Skeletal muscle satellite cell (primary cell): ENCODE measurements around the gene TGFB1I1.
"Not testable (repeated sequence)": the region's sequence is repeated elsewhere in the genome, so short reads cannot be mapped to it uniquely, and the experiment has no call there.

Source experiments
- H3K27me3 ChIP-seq: 2 replicates; pipeline ENCODE4 v1.7.0; 2013; ENCODE audit warnings: low read length; ENCODE audit not compliant: control insufficient read depth, insufficient read depth
- H3K36me3 ChIP-seq: 2 replicates; pipeline ENCODE4 v1.7.0; 2013; ENCODE audit warnings: mild to moderate bottlenecking, control low read depth, low read length; ENCODE audit not compliant: insufficient read depth
- H3K4me1 ChIP-seq: 2 replicates; pipeline ENCODE4 v1.7.0; 2013; ENCODE audit warnings: low read length; ENCODE audit not compliant: control insufficient read depth, insufficient read depth
- H3K4me2 ChIP-seq: 2 replicates; pipeline ENCODE4 v1.7.0; 2013; ENCODE audit warnings: mild to moderate bottlenecking, low read length
- H3K4me3 ChIP-seq: 2 replicates; pipeline ENCODE4 v1.7.0; 2013; ENCODE audit warnings: low read length
- H3K9ac ChIP-seq: 2 replicates; pipeline ENCODE4 v1.7.0; 2013; ENCODE audit warnings: mild to moderate bottlenecking, low read depth, low read length, moderate library complexity
- H3K9me3 ChIP-seq: replicated peaks from 2 replicates; pipeline ENCODE4 v1.7.0; 2013; ENCODE audit warnings: mild to moderate bottlenecking, control low read depth, low read length

The TGFB1I1 gene

GRCh38 chr16:31436221-31437045, 35.5 kb upstream of the TGFB1I1 start:
- no peak overlapping the region for H3K4me3 ChIP-seq
- H3K9ac ChIP-seq = no peak overlapping the region
- no peaks in the 10 kb centered on the region for H3K36me3 ChIP-seq
- no peak overlapping the region for H3K4me2 ChIP-seq
- H3K27me3 ChIP-seq = no peaks in the 10 kb centered on the region
- no peaks in the 10 kb centered on the region for H3K9me3 ChIP-seq
- H3K4me1 ChIP-seq = no peaks in the 10 kb centered on the region

GRCh38 chr16:31438414-31438813, 33.5 kb upstream of the TGFB1I1 start:
- H3K36me3 ChIP-seq = no peaks in the 10 kb centered on the region
- no peaks in the 10 kb centered on the region for H3K4me1 ChIP-seq
- no peak overlapping the region for H3K4me3 ChIP-seq
- H3K9me3 ChIP-seq = no peaks in the 10 kb centered on the region
- no peaks in the 10 kb centered on the region for H3K27me3 ChIP-seq
- no peak overlapping the region for H3K4me2 ChIP-seq
- no peak overlapping the region for H3K9ac ChIP-seq

- not testable (repeated sequence) for H3K9me3 ChIP-seq, H3K4me3 ChIP-seq, H3K4me1 ChIP-seq, H3K9ac ChIP-seq, H3K36me3 ChIP-seq, H3K4me2 ChIP-seq, H3K27me3 ChIP-seq
Observed at GRCh38 chr16:31439023-31439422, 32.9 kb upstream of the TGFB1I1 start.

GRCh38 chr16:31439519-31439918, 32.4 kb upstream of the TGFB1I1 start:
- H3K9ac ChIP-seq = no peak overlapping the region
- H3K9me3 ChIP-seq = no peaks in the 10 kb centered on the region
- H3K4me1 ChIP-seq = no peaks in the 10 kb centered on the region
- no peaks in the 10 kb centered on the region for H3K36me3 ChIP-seq
- H3K4me3 ChIP-seq = no peak overlapping the region
- no peaks in the 10 kb centered on the region for H3K27me3 ChIP-seq
- no peak overlapping the region for H3K4me2 ChIP-seq

- Histone ChIP-seq H3K27me3 (no peaks in the 10 kb centered on the region), H3K36me3 (no peaks in the 10 kb centered on the region), H3K4me2 (no peak overlapping the region), H3K9ac (no peak overlapping the region), H3K4me3 (no peak overlapping the region), H3K4me1 (no peaks in the 10 kb centered on the region), H3K9me3 (no peaks in the 10 kb centered on the region)
Observed at GRCh38 chr16:31440516-31441184, 31.3 kb upstream of the TGFB1I1 start.

GRCh38 chr16:31441956-31442355, 30.0 kb upstream of the TGFB1I1 start:
- peak overlapping the region; percentile 76 for H3K4me3 ChIP-seq
- H3K9ac ChIP-seq = peak overlapping the region; percentile 87
- no peaks in the 10 kb centered on the region for H3K9me3 ChIP-seq
- no peaks in the 10 kb centered on the region for H3K27me3 ChIP-seq
- H3K4me2 ChIP-seq = no peak overlapping the region
- no peaks in the 10 kb centered on the region for H3K36me3 ChIP-seq
- no peaks in the 10 kb centered on the region for H3K4me1 ChIP-seq

GRCh38 chr16:31445931-31446330, 26.0 kb upstream of the TGFB1I1 start:
- H3K4me2 ChIP-seq, H3K9ac ChIP-seq, H3K4me1 ChIP-seq, H3K36me3 ChIP-seq, H3K9me3 ChIP-seq, H3K27me3 ChIP-seq, H3K4me3 ChIP-seq: not testable (repeated sequence)

GRCh38 chr16:31451201-31451600, 20.8 kb upstream of the TGFB1I1 start:
- Histone ChIP-seq H3K9me3 (no peaks in the 10 kb centered on the region), H3K36me3 (peaks cover 7% of the 10 kb centered on the region), H3K4me3 (no peak overlapping the region), H3K27me3 (no peaks in the 10 kb centered on the region), H3K9ac (no peak overlapping the region), H3K4me2 (no peak overlapping the region), H3K4me1 (peaks cover 43% of the 10 kb centered on the region)

- Histone ChIP-seq H3K4me3 (no peak overlapping the region), H3K4me1 (peaks cover 46% of the 10 kb centered on the region), H3K9me3 (no peaks in the 10 kb centered on the region), H3K36me3 (peaks cover 7% of the 10 kb centered on the region), H3K4me2 (peak overlapping the region; percentile 55), H3K27me3 (no peaks in the 10 kb centered on the region), H3K9ac (peak overlapping the region; percentile 32)
Observed at GRCh38 chr16:31451681-31452351, 20.1 kb upstream of the TGFB1I1 start.

- Histone ChIP-seq H3K4me2 (peak overlapping the region; percentile 55), H3K9ac (peak overlapping the region; percentile 32), H3K27me3 (no peaks in the 10 kb centered on the region), H3K4me1 (peaks cover 55% of the 10 kb centered on the region), H3K36me3 (peaks cover 7% of the 10 kb centered on the region), H3K4me3 (peak overlapping the region; percentile 29), H3K9me3 (no peaks in the 10 kb centered on the region)
Observed at GRCh38 chr16:31452631-31453106, 19.3 kb upstream of the TGFB1I1 start.
